GM20431 (cell line): ENCODE measurements around the gene FBXL16.

Source experiments
- in situ Hi-C: fragments of 300-500 bp; cut with MseI, MboI; formaldehyde crosslinking; loops from one replicate; pipeline ENCODE4 v1.15.0; 2020; ENCODE audit warnings: low sequenced_read_pairs; ENCODE audit not compliant: unreplicated experiment

The FBXL16 gene

GRCh38 chr16:680625-680945 lies 25.0 kb downstream of the FBXL16 start:
- in situ Hi-C loops: no loop called here

GRCh38 chr16:679814-680624 lies 25.6 kb downstream of the FBXL16 start, which contains the start of gene STUB1:
TSS of gene STUB1 (plus strand) at chr16:680410. CDS start at chr16:680526, 116 bp downstream.
- in situ Hi-C loops: no loop called here

- in situ Hi-C loops: no loop called here
These were observed 26.5 kb downstream of the FBXL16 start for GRCh38 chr16:678858-679813.

- in situ Hi-C loops: no loop called here
These were observed 27.3 kb downstream of the FBXL16 start for GRCh38 chr16:678209-678857.

GRCh38 chr16:677316-678190 lies 28.0 kb downstream of the FBXL16 start:
- in situ Hi-C loops: no loop called here

- in situ Hi-C loops: no loop called here
These were observed 28.7 kb downstream of the FBXL16 start for GRCh38 chr16:676913-677312.

- in situ Hi-C loops: no loop called here
These were observed 29.1 kb downstream of the FBXL16 start for GRCh38 chr16:676565-676902.

GRCh38 chr16:675884-676564 lies 29.6 kb downstream of the FBXL16 start:
- in situ Hi-C loops: no loop called here

- in situ Hi-C loops: no loop called here
These were observed 30.4 kb downstream of the FBXL16 start, which contains the start of gene RHBDL1 for GRCh38 chr16:674968-675883. TSS of gene RHBDL1 (plus strand) at chr16:675671. CDS start at chr16:675791, 120 bp downstream.

GRCh38 chr16:674214-674881 lies 31.3 kb downstream of the FBXL16 start:
- in situ Hi-C loops: no loop called here

GRCh38 chr16:673399-673991 lies 32.1 kb downstream of the FBXL16 start:
- in situ Hi-C loops: no loop called here

- in situ Hi-C loops: no loop called here
These were observed 32.8 kb downstream of the FBXL16 start for GRCh38 chr16:672851-673250.

- in situ Hi-C loops: no loop called here
These were observed 33.2 kb downstream of the FBXL16 start for GRCh38 chr16:672371-672770.

GRCh38 chr16:671353-672131 lies 34.1 kb downstream of the FBXL16 start:
- in situ Hi-C loops: no loop called here

- in situ Hi-C loops: no loop called here
These were observed 34.9 kb downstream of the FBXL16 start for GRCh38 chr16:670485-671352.

- in situ Hi-C loops: no loop called here
These were observed 35.9 kb downstream of the FBXL16 start for GRCh38 chr16:669666-670065.
